GM18519 (cell line): ENCODE results near the gene GABRG3.

Experiments used
- ATAC-seq: cut with Tn5 transposase; IDR thresholded peaks from one replicate; pipeline ENCODE4 v1.9.1; 2021; ENCODE audit warnings: mild to moderate bottlenecking, moderate library complexity; ENCODE audit not compliant: unreplicated experiment, low FRiP score

GABRG3 gene

DNA sequence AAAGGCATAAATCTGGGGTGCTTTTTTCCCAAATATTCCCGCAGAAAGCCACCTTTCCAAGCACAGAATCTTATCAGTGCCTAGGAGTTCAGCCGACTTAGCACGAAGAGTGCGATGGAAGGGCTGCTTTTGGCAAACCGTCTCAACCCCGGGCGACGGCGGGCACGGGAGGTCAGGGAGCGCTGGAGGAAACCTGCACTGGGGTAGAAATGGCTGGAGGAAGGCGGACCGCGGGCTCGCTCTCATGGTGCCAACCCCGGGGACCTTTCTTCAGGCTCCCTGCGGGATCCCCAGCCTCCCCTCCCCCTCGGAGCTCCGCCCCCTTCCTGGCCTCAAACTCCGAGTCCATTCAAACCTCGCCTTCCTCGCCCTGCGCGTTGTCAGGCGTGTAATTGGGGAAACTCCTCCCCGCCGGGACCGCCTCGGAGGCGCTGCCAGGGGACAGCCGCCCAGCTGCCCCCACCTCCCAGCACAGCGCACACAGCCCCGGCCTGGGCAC is at the start of gene GABRG3:
Gene GABRG3 (plus strand): TSS at position 470 of the 499 bp plus-strand sequence.
- no peak for ATAC-seq

DNA sequence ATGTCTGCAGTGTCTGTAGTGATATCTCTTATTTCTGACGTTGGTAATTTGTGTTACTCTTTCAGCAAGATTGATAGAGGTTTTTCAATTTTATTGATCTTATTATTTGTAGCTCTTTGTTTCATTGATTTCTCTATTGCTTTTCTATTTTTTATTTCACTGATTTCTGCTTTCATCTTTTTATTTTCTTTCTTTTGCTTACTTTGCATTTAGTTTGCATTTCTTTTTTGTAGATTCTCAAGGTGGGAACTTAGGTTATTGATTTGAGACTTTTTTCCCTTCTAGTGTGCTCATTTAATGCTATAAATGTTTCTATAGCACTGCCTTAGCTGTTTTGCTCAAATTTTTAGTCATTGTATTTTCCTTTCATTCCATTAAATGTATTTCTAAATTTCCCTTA is 49.5 kb upstream of the GABRG3 start:
- no peak for ATAC-seq

DNA sequence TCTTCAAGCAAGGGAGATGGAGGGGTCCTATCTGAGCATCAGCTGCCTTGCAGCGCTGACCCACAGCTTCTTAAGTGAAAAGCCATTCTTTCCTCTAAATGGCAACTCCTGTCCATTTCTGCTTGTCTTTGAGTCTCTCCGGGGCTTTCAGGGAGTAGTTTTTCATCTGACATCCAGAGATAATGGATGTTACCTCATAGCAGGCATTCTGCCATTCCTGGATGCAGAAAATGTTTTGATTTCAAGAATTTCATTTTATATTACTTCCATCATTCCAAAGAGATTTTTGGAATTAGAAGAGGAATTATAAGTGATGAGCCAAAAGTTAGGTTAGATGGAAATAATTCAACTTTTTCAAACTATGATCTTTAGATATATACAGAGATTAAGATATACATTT is 44.9 kb upstream of the GABRG3 start:
- ATAC-seq, result no peak

DNA sequence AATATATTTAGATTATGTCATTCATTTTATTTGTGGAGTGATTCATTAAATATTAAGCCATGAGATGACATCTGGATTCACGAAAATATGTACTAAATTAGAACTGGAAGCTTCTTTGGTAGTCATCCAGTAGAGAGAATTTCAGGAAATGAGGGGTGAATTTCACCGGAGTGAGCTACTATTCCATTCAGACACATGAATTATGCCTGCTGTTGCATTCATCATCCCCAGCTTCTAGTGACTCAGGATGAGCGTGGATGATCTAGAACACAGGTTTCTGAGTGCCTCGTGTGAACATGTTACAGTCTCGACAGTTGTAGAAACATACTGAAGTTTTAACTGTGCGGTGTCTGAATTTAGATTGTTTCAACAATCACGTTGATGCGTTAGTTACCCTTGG is 42.9 kb upstream of the GABRG3 start:
- ATAC-seq, result no peak

DNA sequence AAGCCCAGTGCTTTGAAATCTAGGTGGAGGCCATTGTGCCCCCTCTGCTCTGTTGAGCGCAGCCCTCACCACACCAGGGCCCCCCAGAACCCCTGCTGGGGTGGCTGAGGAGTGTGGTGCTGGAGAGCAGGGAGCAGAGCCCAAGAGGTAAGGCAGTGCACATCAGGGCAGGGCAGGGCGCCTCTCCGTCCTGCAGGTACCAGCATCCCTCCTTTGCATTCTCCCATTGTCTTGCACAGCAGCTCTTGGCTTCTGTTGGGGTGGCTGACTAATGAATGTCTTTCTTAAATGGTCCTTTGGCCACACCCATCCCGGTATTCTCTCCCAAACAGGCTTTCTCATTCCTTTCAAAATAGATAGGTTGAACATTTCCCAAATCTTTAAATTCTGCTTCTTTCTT is 41.4 kb upstream of the GABRG3 start:
- ATAC-seq, result no peak

DNA sequence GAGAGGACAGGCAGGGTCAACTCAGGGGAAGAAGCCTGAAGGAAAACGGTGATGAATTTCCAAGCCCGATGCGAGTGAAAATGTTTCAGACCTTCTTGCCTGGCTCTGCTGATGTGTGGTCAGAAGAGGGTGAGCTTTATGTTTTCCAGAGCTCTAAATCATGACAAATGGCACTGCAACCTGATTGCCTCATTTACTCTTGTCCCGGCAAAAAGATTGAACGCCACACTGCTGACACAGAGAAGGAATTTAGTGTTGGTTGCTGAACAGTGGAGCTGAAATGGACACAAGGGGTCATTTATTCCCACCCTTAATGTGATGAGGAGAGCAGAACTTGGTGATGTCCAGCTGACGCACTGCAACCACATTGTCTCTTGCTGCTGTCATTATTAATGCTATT is 36.1 kb upstream of the GABRG3 start:
- ATAC-seq, result no peak

DNA sequence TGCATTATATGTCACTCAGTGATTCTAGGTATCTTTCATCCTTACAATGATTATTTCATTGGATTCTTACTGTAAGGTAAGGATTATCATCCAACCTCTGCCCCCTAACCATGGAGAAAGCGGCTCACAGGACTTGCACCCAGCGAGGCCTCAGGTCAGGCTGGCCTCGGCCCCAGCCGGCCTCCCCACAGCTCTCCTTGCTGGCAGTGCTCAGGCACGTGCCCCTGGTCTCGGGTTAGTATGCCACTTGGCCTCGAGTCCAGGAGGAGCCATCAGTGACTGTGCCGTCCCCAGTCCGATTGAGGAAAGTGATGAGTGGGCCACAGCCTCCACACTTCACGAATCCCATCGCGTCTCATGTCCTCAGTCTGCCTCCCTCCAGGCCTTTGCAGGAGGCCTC is 35.7 kb upstream of the GABRG3 start:
- ATAC-seq, result no peak

DNA sequence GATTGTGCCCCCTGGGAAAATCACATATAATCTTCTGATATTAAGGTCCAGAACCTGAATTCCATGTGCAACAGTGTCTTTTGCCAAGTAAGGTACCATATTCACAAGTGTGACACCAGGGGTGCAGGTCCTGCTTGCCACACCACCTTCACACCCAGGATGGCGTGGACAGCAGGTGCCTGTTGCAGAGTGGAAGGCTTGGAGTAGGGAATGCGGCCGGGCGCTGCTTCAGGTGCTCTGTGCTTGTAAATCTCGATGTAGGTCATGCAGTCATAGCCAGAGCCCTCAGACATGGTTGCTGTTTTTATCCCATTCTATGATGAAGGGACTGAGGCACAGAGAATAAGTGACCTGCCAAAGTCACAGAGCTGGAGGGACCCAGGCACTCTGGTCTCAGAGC is 34.5 kb upstream of the GABRG3 start:
- no peak for ATAC-seq

DNA sequence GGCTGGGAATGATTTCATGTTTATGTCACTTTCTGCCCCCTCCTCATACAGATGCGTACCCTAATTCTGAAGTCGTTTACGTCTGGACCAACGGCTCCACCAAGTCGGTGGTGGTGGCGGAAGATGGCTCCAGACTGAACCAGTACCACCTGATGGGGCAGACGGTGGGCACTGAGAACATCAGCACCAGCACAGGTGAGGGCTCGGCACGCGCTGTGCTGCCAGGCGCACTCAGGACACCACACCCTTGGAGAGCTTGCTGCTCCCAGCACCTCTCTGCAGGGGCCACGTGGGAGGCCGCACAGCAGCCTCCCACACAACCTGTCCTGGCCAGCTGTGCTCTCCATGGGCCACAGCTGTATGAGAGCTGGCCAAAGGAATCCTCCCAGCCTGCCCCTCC is 33.8 kb upstream of the GABRG3 start:
- no peak for ATAC-seq

DNA sequence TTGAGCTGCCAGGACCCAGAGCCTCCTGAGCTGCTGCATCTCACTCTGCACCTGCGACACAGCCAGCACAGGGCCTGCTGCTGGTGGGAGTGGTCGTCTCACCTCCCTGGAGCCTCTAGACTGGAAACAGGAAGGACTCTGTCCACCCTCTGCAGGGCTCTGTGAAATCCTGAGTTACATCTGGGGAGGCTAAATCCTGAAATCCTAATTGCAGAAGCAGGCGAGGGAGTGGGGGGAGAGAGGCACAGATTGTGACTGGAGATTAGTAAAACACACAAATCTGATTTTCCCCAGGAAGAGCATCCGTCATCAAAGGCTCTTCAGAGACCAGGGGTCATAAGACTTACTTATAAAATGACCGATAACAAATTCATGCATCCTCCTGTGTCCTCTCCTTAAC is 31.6 kb upstream of the GABRG3 start:
- ATAC-seq, result no peak

DNA sequence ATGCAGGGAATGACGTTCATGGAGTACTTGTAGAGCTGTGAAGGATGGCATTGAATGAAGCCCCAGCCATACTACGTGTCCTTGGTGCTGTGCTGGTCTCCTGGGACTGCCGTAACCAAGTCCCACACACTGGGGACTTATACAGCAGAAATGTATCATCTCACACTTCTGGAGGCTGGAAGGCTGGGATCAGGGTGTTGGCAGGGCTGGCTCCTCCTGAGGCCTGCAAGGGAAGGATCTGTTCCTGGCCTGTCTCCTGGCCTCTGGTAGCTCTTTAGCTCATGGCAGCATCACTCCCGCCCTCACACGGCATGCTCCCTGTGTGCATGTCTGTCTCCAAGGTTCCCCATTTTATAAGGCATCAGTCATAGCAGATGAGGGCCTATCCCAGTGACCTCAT is 29.5 kb upstream of the GABRG3 start:
- ATAC-seq, result no peak

DNA sequence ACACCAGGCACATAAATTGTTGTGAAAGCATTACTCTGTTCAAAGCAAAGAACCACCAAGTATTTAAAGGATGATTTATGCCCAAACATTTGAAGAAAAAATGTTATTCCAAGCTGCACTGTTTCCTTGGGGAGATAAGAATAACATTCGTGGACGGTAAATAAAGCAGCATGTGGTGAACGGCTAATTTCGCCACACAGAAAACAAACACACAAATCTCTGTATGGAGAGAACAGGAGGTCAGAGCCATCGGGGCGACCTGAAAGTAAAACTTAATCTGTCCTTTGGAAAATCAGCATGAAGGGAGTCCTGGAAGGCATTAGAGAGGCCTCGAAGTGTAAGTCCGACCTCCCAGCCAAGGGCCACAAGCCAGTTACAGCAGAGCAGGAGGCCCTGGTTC is 27.1 kb upstream of the GABRG3 start:
- no peak for ATAC-seq

DNA sequence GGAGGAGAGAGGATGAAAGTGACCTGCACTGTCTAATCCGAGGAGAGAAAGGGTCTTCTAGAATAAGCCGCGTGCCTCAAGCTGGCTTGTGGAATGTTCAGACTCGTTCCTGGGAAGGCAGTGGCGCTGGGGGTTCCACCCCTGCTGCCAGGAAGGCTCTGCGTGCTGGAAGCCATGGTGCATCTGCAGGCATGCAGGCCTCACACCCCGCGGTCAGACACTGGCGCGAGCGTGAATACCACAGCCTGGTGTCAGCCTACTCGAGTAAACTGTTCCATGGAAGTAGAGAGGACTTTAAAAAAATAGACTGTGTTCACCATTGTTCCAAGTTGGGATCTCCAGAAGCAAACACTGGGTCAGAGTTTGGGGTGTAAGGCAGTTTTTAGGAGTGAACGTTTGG is 25.9 kb upstream of the GABRG3 start:
- no peak for ATAC-seq

DNA sequence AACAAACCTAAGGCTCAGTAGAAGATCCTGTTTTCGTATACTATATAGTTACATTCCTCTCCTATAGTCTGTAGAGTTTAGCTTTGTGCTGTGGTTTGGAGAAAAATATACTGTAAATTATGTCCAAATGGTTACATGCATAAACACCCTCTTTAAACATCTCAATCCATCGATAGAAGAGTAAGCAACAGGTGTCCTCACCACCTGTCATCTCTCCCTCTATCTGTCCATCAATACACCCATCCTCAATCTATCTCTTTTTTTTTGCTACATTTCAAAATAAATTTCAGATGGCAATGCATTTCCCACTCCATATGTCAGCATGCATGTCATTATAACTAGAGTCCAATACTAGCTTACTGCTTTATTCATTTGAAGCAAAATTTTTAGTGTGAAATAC is 21.0 kb upstream of the GABRG3 start:
- ATAC-seq, result no peak

DNA sequence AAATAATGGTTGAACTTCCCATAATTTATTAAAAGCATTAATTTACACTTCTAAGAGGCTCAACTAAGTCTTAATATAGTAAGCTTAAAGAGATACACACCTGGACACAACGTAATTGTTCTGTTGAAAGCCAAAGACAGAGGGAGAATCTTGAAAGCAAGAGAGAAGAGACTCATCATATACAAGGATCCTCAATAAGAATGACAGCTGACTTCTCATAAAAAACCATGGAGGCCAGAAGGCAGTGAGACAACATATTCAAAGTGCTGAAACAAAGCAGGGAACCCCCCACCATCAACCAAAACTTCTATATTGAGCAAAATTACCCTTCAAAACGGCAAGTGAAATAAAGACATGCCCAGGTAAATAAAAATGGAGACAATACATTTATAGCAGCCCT is 16.6 kb upstream of the GABRG3 start:
- ATAC-seq, result no peak

DNA sequence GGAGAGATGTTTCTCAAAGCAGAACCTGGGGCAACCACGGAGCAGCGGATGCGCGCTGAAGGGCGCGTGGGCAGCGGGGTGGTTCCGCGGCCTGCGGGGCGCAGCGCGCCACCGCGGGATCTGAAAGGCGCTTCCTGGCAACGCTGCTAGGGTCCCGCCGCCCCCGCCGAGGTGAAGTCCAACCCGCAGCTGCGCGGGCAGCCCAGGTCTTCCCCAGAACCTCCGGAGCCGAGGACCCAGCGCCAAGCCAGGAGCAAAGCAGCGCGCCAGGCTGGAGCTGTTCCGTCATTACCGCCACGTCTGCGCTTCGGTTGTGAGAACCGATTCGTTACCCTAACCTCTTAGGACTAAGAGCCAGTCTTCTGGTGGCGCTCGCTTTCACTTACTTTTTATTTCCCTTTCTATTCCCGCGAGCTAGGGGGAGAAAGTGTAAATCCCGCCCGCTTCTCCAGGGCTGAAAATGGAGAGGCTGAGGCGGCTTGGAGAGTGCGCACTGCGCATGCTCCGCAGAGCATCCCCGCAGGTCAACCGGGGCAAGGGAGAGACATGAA is 3.2 kb upstream of the GABRG3 start:
- ATAC-seq, result no peak

DNA sequence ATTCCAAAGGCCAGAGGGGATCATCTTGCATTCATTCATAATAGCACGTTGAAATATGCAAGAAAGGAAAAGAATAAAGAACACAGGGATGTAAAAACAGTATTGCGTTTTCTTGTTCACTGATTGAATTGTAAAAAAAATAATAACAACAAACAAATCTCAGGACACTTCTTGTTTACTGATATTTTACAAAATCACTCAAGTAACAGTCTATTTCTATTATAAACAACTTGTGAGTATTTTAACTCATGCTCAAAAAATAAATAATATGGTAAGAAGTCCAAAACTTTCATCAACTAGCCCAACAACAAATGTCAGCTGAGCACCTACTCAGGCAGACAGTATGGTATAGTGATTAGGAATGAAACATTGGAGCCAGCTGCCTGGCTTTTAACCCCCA is 2.2 kb upstream of the GABRG3 start:
- no peak for ATAC-seq

DNA sequence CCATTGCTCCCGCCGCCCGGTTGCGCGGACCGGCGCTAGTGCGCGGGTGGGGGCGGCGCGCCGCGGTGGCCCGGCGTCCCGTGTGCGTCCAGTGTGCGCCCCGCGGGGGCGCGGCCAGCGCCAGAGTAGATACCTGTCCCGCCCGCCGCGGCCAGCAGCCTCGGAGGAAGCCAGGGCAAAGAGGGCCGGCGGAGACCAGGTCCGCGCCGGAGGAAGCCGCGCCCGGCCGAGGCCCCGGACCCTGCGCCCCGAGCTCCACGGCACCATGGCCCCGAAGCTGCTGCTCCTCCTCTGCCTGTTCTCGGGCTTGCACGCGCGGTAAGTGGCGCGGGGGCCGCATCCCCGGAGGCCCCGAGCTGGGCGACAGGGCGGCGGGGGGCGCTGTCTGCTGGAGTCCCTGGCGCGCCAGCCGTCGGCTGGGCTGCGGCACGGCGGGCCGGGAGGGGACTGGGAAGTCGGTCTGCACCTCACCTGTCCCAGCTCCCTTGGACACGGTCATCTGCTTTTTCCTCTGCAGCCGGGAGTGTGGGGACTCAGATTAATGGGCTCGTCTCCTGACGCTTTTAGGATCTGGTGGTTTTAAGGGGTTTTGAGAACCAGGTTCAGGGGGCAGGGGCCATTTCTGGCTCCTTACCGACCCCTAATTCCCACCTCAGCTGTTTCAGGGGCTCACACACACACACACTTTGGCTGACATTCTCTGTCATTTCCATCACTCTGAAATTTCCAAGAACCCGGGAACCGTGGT is 464 bp downstream of the GABRG3 start:
- no peak for ATAC-seq

DNA sequence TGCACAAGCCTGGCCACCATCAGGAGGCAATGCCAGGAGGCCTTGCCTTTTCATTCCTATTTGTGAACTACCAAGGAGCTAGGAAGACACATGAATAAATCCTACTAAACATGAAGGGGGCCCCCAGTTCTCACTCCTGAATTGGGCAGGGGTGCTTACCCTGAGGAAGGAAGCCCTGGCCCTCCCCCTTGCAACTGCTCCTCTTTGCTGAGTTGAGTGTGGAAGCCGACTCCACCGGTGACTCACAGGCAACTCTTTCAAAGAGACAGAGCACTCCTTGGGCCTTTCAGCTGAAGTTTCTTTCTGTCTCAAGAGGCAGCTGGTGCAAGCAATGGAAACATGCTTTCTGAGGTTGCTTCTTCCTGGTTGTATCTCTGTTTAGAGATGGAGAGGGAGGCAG is 1.7 kb downstream of the GABRG3 start:
- no peak for ATAC-seq

DNA sequence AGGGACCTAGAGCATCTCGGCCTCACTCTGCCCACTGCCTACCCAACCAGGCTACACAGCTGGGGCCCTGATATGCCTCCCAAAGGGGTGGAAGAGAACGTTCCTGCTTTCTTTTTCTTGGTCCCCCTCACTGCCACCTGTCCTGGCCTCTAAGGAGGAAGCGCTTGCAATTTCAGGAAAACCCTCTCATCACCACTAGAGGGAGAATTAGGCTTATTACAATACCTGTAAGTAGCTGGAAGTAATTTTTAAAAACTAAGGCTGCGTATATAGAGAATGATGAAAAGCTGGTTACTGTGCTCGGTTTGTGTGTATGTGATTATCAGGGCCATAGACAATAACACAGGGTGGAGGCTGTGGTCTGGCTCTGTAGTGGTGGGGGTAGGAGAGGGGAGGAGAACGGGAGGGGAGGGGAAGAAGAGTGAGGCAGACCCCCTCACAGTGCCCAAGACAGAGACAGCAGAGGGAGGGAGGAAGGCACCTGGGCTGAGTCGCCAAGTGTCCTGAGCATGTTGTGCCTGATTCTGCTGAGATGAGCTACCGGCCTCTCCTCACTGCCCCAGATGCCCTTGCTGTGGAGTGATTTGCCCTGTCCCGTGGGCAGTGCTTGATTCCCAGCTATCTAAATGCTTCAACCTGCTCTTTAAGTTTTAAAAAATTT is 3.3 kb downstream of the GABRG3 start:
- ATAC-seq, result no peak

DNA sequence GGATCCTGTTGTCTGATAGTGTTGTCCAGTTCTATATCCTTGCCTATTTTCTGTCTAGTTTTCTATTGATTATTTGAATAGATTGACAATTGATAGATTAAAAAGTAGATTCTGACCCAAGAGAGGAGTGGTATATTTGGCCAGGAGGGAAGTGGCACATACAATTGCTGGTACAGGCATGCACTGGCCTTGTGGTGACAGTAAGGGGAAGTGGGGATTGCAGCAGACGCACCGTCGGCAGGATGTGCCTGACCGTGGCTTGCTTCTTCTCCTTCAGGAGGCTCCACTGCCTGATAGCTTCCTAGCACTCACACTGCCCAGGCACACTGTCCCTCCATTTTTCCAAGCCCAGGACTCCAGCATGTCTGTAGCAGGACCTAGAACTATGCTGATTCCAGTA is 10.5 kb downstream of the GABRG3 start:
- ATAC-seq, result no peak

DNA sequence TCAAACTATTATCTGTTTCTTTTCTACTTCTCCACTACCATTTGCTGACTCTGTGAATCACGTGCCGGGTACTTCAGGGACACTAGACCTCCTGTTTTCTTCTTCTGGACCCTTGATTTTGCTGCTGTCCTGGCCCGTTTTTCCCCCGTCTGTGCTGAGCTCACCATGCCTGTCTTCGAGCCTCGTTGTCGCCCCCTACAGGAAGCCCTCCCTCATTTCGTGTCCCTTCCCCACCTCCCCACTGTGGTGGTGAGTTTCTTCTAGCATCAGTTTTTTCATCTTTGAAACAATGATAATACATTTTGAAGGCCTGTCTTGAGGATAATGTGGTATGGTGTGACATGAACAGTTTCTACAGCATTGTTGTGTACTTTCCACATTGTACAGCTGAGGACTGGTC is 12.8 kb downstream of the GABRG3 start:
- ATAC-seq, result no peak
